HG03039 (cell line): ENCODE results near the gene ARHGEF7.

Experiments used
- ATAC-seq: cut with Tn5 transposase; IDR thresholded peaks from one replicate; pipeline ENCODE4 v1.9.1; 2021; ENCODE audit warnings: mild to moderate bottlenecking, moderate library complexity; ENCODE audit not compliant: unreplicated experiment

The ARHGEF7 gene

DNA sequence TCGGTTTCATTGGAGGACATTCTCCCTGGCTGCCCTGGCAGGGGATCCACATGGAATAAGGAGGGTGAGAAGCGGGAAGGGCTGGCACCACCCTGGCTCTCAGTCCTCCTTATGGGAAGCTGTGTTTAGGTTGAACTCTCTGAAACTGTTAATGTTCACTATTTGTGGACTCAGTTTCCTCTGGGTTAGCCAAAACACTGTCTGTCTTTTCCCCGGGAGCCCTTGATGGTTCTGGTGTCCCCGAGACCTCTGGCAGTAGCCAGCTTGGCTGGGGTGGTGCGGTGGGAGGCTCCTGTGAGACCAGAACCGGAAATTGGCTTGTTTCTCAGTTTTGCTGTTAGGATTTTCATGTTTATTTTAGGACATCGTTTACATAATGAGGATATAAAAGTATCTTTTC lies 157.0 kb downstream of the ARHGEF7 start:
- ATAC-seq = no peak

DNA sequence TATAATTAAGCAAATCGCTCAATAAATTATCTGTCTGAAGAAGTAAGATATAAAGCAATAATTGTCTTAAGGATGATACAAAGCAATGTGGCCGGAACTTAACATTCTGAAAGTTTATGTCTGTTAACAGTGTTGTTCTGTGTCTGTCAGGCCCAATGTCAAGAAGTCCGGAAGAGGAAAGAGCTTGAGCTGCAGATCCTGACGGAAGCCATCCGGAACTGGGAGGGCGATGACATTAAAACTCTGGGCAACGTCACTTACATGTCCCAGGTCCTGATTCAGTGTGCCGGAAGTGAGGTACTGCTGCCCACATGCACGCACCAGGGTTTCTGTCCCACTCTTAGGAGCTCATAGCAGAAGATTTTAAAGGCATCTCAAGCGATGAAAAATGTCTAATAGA lies 160.3 kb downstream of the ARHGEF7 start:
- no peak for ATAC-seq

DNA sequence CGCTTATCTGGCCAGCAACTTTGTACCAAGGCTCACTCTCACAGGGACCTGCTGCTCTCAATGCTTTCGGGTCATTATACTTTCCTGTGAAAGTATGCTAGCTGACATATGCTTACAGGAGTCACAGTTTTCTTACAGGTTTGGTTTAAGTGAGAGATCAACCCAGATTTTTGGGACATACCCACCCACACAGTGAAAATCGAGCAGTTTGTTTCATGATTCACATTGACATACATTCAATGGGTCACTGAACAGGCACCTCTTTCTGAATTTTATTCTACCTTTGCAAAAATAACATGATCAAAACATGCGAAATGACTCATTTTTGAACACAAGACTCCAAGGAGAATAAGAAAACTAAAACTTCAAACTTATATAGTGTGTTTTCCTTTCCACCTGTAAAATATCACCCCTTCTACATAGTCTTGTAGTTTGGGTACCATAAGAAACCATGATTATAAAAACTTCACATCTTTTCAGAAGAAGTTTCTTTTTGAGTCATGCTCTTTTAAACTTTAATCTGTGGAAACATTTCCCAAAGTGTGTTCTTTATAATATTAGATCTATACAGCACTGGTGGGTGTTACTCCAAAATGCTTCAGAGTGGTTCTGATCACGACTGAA lies 161.0 kb downstream of the ARHGEF7 start:
- no peak for ATAC-seq

DNA sequence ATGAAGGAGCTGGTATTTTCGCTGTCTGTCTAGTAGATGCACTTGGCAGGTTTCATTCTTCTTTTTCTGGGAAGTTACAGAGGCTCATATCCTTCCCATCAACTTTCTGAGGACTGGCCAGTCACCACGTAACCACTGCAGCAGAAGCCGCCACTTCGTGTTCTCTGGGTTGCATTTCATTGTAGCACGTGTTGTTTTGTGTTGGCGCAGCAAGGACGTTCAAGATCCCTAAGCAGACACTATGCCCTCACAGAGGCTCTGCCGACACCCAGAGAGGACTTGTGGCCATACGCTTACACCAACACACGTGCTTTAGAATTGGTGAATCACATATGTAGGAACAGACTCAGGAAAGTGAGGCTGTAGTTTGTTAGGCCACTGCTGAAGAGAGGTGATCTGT lies 163.1 kb downstream of the ARHGEF7 start:
- ATAC-seq = no peak

DNA sequence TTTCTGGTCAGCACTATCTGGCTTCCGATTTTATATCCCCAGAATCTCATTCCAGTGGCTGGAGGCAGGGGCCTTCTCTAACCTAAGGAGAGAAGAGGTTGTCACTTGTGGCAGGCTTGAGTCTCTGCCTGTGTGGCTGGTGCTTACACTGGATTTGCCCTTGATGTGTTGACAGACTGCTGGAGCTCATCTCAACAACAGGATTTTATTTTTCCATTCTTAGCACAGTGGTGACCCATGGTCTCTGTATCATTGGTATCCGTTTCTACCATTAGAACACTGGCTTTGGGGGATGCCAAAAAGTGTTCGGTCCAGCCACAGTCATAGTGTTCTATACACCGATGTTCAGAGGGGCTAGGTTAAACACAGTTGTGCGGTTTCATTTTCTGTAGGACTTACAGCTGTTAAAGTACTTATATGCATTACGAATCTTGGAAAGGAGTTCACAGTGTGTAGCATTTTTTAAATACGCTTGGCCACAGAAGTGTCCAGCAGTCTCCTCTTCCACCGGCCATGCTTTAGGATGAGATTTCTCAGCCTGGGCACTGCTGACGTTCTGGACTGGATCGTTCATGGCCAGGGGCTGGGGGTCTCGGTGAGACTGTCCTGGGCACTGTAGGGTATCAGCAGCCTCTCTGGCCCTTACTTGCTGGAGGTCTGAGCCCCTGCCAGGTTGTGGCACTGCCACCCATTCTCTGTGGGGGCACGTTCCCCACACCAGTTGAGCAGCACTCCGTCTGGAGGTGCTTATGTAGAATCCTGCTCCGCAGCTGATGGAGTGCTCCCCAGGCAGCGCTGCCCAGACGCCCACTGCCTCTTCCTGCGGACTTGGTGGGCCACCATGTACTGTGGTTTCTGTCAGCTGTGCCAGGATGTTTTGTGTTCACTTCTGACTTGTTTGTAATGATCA lies 163.9 kb downstream of the ARHGEF7 start:
- no peak for ATAC-seq

DNA sequence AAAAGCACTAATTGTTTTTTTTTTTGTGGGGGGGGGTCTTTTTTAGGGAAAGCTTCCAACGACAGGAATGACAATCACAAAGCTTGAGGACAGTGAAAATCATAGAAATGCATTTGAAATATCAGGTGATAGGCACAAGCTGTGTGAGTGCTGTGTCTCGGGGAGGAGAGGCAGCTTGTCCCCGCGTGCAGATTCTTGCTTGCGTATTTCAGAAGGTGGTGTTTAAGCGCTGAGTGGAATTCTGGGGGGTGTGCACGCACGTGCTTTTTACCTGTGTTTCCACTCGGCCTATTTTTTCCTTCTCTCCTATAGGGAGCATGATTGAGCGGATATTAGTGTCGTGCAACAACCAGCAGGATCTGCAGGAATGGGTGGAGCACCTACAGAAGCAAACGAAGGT lies 165.1 kb downstream of the ARHGEF7 start:
- no peak for ATAC-seq

DNA sequence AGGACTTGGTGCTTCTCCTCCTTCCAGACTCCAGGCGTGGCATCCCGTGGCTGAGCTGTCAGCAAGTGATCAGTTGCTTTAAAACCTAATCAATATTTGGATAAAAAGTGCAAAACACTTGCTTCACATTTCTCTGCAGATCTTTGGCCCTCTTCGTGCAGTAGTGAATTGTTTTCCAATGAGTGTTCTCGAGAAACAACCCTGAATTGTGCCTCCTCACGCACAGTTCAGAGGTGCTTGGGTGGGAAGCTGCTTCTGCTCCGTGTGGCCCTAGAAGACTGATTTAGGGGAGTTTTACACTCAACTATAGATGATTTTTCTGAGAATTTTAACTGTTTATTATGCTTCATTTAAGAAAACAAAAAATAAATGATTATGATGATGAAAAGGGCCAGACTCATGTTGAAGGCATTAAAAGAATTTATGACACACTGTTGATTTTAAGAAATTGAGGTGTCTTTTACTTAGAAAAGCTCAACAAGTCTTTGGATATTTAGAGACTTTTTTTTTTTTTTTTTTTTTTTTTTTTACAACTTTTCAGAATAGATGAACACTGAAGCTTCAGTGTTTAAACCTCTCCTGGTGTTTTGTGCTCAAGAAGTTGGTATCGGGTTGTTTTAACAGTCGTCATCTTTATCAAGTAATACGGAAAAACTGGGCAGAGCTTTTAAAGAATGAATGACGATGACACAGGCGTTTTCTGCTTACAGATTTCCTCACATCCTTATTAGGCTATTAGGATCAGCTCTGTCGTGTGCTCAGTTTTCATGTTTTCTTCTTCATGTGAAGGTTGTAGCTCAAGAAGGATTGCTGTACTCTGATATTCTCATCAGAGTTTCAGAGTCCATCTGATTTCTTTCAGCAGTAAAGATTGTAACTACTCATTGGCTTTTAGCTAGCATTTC lies 165.8 kb downstream of the ARHGEF7 start:
- no peak for ATAC-seq

DNA sequence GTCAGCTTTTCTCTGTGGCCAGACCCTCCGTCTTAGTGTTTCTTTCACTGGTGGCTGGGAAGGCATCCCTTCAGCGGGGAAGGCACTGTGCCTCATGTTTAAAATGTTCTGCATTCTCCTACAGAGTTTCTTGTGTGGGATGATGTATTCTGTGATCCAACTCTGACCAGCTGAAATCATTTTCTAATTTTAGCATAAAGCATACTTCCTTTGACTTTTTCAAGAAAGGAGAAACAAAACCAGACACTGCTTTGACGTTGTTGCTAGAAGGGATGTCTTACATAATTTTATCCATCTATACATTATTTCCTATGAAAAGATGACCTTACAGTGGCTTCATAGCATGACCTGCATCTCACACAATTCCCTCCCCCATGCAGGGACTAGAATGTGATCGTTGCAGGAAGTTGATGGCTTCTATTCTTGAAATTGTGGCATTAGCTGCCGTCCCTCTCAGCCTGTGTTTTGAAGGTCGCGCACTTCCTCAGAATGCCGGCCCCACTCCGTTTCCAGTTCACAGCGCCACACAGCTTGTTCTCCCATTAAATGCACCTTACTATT lies 166.7 kb downstream of the ARHGEF7 start:
- ATAC-seq = no peak

DNA sequence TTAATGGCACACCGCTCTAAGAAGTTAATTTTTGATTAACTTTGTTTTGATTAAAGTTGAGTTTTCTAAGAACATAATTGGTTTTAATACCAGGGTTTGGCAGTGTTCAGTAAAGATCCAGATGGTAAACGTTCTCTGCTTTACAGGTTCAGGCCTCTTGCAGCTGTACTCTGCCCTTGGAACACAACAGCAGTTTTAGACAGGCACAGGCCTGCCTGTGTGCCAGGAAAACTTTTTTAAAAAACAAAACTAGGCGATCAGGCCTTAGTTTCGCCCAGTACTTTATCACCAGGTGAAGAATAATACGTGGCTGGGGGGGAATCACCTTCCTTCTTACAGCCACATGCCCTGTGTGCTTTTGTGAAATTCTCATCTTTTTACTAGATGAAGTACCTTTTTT lies 167.3 kb downstream of the ARHGEF7 start:
- no peak for ATAC-seq

DNA sequence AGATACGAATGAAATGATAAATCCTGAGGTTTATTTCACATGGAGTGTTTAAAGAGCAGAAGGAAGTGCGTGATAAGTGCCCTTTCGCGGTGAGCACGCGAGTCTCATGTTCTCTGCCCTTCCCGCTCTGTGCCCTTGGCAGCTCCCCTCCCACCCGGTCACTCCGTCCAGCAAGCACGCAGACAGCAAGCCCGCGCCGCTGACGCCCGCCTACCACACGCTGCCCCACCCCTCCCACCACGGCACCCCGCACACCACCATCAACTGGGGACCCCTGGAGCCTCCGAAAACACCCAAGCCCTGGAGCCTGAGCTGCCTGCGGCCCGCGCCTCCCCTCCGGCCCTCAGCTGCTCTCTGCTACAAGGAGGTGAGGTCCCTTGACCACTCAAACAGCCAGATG lies 167.9 kb downstream of the ARHGEF7 start:
- no peak for ATAC-seq

DNA sequence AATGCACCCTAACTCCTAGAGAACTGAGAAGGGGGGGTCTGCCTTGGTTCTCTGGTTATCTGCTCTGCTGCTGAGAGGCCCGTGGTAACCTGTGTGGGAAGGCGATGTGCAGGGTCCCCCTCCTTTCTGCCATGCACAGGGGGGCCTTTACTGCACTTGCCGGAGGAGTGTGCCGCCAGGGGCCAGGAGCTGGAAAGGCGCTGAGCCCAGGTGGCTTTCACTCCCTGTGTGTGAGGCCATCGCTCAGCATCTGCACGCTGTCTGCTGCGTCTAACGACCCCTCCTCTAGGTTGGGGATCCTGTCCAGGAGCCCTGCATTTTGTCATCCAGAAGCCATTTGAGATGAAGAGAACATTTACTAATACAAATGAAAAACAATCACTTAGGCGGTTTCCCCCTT lies 168.3 kb downstream of the ARHGEF7 start:
- no peak for ATAC-seq

DNA sequence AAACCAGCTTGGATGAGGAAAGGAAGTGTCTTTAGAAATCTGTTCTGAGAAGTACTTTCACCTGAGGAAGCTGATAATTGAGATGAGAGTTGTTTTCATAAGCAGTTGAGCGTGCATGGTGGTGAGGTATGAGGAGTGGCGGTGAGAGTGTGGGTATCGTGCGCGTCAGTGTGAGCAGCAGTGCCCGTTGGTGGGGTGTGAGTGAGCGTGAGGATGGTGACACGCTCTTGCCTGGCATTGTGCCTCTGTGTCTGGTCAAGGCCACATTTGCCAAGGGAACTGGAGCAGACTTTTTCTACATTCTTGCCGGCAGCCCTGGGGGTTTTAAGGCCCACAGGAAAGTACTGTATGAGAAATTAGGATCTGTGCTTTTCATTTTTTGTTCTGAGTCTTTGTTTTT lies 168.9 kb downstream of the ARHGEF7 start:
- ATAC-seq = no peak

DNA sequence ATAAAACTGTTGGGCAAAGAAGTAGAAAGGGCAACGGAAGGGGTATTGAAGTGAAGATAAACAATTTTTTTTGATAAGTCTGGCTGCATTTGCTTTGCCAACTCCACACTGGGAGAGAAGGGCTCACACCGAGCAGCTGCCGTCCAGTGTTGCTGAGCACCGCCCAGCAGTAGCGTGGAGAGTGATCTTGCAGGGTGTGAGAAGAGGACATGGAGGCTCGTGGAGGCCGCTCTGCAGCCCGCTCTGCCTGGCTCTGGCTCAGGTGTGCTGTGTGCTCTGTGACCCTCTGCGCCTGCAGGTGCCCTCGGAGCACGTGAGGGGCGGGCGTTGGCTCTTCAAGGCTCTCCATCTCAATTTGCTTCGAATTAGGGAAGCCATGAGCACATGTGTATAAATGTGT lies 169.5 kb downstream of the ARHGEF7 start:
- no peak for ATAC-seq

DNA sequence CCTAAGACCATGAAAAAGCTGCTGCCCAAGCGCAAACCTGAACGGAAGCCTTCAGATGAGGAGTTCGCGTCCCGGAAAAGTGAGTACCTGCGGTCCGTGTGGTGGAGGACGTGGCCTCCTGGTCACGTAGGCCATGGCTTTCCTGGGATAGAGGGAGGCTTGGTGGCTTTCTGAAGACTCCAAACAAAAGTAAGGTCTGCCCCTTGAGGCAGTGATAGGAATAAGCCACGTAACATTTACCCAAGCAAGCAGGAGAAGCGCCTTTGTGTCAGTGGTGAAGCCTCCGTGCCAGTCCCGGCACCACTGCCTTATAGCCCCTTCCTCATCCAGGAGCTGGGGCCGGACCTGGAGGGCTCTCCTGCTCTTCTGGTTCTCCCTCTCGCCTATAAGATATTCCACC lies 171.1 kb downstream of the ARHGEF7 start:
- no peak for ATAC-seq

DNA sequence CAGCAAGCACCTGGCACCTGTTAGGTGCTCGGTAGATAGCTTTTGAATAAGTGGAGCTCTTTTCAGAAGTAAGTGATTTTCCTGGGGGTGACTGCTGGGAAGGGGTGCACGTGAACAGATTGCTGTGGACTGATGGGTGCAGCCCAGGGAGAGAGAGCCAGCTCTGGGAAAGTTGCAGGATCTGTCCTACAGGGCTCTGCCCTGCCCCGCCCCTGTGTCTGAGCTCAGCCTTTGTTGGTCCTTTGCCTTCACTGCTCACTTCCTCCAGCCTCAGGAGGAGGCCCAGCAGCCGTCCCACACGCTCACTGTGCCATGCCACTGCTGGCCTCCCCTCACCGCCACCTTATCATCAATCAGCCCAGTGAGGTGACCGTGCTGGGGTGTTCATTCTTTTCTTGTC lies 171.6 kb downstream of the ARHGEF7 start:
- no peak for ATAC-seq

DNA sequence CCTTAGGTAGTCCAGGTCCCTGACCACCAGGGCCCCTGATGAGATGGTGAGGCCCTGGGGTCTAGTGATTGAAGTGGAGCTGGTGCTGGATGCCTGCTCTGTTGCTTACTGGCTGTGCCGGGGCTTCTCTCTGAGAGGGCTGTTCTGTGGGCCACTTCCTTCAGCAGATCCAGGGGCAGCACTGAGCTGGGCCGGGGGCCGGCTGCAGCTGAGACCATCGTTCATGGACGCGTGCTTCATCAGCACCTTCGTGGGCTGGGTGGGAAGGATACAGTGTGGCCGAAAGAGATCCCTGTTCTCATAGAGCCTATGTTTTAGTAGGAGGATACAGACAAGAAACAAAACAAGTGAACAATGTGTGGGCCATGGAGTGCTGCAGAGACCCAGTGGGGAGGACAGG lies 172.1 kb downstream of the ARHGEF7 start:
- ATAC-seq = no peak

DNA sequence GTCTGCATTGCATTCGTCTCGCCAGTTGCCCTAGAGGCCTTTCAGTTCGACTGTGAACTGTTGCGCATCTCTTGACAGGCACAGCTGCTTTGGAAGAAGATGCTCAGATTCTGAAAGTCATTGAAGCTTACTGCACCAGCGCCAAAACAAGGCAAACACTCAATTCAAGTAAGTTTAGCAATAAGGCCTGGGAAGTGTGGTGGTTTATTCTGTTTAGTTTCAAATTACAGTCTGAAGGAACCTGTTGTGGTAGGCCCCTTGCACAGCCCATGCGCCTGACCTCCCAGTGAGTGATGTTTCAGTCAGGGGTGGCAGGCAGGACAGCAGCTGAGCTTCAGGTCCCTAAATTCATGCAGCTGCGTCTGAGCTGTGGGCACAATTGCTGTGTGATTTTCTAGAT lies 173.2 kb downstream of the ARHGEF7 start:
- no peak for ATAC-seq

DNA sequence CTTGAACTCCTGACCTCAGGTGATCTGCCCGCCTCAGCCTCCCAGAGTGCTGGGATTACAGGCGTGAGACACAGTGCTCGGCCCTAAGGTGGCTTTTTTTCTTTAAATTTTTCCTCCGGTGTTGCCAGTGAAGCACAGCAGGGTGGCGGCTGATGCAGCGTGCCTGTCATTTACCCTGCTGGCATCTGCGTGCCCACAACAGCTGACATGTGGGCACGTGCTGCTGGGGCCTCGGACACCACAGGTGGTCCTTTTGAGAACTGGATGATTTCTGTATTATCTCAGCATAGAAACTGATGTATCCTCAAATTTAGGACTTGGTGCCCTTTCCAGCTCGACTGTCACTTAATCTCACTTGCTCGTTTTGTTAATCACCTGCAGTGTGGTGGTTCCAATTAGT lies 174.1 kb downstream of the ARHGEF7 start:
- ATAC-seq = no peak

DNA sequence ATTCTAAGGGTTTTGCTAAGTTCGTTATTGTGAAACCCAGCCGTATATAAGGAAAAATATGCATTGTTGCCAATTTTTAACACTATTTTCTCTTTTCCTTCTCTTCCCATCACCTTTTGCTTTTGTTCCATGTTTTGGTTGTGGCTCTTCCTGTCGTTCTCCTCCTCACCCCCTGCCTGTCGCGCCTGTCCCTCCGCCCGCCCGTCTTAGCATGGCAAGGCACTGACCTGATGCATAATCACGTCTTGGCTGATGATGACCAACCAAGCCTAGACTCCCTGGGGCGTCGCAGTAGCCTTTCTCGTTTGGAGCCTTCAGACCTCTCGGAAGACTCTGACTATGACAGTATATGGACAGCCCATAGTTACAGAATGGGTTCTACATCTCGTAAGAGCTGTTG lies 176.8 kb downstream of the ARHGEF7 start:
- ATAC-seq = no peak

DNA sequence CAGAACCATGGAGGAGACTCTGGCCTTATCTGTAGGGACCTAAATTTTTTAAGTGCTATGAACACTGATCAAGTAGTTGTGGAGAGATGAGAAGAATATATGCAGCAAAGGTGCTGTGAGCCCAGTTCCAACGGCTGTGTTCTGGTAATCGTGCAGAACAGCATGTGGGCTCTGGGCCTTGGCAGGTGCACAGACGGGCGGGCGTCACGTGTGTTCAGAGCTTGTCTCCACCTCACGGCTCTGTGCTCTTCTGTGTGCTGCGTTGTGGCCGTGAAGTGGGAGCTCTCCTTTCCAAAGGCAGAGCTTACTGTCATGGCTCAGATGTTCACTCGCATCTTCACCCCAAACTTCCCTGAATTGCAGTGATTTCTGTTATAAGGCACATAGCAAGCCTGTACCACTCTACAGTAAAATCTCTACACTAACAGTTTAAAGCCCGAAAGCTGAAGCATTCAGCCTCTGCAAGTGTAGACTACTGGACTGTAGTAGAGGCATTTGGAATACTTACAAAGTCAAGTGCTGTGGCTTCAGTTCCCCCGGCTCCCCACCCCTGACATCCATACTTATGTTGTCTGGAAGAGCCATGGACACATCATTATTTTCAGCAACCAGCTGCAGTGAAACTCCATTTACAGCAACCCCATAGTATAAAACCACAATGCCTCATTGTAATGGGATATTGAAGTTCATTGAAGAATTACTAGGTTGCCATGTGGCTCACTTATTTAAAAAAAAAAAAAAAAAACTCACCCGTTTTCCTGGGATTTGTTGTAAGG lies 177.8 kb downstream of the ARHGEF7 start:
- no peak for ATAC-seq
